SKM-1 (cell line): ENCODE results near the gene PCDH9.

ENCODE experiments used
- DNase-seq: peaks from one replicate; lab custom pipeline; 2025; ENCODE audit not compliant: unreplicated experiment; lab: John Stamatoyannopoulos, UW

Gene PCDH9

DNA sequence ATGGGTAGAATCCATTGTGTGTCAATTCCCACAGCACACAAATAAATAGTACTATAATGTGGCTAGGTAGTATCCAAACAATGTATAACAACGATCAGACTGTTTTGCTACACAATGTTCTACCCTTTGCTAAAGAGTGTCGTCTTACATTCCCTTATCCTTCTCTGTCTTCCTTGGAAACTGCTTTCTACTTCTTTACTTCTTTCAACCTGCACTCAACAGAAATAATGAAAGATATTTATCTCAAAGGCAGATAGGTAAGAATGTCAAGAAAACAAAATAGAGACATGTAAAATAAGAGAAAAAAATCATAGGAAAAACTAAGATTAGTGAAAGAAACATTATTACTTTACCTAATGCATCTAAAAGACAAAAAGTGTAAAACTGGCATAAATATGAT is 814.7 kb downstream of the PCDH9 start:
- no peak for DNase-seq

DNA sequence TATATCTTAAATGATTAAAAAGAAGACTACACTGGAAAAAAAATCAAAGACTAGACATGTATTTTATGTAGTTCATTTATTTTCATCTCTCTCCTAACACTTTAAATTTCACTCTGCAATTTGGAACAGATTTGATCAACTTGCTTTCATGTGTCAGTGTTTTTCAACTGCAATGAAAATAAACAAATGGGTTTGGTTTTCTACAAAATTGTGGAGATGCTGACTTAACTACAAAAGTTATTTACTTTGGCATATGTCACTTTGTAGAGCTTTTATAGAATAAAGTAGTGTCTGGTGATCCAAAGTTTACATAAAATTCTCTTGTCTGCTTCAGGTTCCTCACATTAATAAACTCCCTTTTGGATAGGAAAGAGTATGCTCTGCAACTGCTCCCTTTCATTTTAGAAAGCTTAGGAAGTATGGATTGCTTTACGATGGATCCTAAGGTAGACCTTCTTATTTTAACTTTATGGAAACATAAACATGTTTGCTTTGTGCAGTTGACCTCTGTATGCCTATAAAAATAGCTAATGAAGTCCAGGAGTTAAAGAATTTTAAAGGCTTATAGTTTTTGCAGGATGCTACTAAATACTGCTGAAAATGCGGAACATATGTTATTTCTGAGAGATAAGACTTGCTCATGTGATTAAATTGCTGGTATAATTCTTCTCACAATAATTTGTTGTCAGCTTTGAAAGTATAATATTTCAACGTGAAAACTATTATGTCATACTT is 815.9 kb downstream of the PCDH9 start:
- DNase-seq, result no peak

DNA sequence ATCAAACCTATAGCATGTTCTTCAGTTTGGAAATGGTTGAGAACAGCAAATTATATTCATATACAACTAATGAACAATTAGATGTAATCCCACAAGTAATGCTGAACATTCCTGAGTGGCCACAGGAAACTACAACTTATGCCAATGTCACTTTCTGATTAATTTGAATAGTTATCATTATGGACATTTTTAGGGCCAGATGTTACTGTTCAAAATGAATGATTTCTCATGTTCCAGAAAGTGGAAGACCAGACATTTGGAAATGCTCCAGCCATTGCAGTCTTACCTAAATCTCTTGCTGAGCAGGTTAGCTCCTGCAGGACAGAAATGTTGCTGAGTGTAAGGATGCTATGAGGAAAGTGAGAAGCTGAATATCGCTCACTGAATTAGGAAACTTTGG is 819.8 kb downstream of the PCDH9 start:
- DNase-seq, result no peak

DNA sequence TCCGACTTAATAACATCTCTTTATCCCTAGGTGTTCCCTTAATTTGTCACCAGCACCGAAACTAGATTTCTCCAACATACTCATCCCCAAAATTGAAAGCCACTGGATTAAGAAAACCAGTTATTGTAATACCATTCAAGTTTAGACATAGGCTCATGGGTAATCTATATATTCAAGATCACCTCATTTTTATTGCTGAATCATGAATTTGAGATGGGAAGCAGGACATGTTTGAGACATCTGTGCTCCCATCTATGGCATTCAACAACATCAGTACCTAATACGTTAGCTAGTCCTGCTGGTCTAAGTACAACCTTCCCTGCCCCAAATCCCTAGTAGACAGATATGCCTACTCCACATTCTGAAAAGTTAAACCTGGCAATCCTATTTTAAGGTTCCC is 820.6 kb downstream of the PCDH9 start:
- no peak for DNase-seq

DNA sequence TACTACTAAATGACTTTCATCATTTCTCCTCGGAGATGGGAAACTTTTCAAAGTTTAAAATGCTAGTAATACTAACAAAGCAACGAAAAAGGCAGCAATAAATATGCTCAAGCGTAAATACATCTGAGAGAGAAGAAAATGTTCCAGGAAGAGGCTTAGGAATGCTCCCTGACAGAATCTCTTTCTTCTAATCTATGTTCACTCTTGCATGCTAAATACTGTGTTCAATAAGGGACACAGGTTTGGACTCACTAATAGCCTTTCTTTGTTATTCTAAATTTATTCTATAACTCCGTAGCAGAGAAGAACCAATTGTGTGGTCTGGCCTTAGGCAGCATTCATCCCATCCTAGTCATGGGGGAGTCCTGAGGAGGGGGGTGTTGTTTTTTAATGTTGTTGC is 823.0 kb downstream of the PCDH9 start:
- DNase-seq, result no peak

DNA sequence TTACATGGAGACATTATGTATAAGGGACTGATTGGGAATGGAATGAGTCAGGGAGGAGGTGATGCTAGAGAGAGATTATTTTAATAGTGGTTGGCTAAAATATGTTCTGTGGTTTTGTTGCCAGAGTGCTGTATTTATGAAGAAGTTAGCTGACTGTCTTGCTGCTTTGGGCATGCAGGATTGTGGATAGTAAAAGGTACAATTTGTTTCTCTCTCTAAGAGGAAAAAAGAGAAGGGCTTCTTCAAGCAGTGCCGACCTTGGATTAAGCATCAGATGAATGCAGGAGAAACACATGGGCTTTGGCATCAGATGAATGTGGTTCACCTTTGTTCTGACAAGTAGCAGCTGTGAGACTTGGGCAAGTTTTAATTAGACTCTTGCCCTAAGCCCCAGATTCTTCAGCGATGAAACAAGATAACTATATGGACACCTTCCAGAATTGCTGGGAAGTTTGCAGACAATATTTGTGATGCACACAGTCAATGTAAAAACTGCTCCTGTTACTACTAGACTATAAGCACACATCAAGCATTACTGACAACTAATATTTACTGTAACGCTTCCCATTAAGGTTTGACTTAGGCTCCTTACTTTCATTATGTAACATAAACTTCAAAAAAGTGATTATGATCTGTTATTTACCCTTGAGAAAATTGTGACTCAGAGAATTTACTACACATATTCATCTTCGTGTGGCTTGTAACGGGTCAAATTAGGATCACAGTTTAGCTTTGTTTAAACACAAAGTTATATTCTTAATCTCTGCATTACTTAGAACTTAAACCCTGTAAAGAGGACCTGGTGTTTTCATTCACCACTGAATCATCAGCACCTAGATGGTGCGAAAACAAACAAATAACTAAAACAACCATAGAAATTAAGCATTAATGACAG is 824.0 kb downstream of the PCDH9 start:
- no peak for DNase-seq

DNA sequence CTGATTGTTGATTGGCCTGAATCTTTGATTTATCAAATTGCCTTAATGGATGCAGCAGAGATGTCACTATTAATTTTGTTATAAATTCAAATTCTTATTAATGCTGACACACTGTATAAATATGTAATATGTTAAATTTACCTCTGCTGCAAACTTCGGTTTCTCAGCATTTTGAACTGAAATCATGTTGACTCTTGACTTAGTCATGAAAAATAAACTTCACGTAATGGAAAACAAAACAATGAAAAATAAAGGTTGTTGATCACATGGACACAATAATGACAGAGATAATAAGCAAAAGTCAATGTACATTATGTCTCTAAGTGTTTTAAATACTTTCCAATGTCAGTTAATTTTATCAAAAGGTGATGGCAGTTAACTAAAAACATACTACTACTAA is 827.6 kb downstream of the PCDH9 start:
- DNase-seq, result no peak

DNA sequence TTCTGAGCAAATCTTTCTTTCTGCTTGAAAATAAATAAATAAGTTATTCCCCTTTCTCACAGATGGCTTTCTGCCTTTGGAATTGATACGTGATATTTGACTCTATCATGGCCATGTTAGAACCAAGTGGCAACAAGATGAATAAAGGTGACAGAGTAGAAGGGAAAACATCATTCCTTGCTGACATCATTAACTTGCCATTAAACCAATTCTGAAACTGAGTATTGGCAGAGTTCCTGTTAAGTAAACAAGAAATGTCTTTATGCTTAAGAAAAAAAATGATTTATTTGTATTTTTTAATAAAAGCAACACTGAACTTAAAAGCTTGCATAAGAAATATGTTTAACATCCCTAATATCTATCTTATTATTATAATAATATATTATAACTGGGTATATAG is 828.1 kb downstream of the PCDH9 start:
- no peak for DNase-seq

DNA sequence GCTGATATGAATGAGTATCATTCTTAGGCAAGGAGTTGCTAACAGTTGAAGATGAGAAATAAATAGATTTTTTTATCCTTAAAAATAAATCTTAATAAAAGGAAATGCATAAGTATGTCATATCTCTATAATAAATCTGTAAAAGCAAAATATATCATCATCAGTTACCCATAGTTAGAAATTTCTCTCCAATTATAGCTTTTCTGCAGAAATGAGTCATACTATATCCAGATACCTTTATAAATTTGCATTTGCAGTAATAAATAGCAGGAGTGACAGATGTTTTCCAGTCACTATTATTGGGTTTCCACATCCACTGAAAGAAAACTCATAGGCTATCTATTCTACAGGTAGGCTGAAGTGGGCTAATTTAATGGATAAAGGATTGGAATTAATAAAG is 829.8 kb downstream of the PCDH9 start:
- no peak for DNase-seq

DNA sequence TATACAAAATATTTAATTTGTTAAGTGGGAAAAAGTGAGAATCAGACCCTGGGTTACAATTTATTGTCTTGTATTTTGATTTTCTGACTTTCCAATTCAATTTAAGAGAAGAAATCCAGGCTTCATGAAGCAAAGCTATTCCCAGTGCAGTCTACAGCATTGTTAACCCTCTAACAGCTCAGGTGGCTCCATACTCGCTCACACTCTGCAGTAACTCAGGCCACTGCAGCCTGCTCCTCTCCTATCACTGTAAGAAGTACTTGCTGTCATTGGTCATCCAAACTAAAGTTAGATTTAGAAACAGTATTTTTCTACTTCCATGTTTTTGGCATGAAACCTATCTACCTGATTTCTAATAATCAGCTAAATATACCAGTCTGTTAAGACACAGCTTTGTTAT is 830.3 kb downstream of the PCDH9 start:
- no peak for DNase-seq

DNA sequence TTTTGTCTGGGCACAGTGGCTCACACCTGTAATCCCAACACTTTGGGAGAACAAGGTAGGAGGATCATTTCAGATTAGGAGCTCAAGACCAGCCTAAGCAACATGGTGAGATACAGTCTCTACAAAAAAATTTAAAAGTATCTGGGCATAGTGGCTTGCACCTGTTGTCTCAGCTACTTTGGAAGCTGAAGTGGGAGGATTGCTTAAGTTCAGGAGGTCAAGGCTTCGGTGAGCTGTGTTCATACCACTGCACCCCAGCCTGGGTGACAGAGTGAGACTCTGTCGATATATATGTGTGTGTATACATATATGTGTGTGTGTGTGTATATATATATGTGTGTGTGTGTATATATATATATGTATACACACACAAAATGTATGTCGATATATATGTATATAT is 833.0 kb downstream of the PCDH9 start:
- DNase-seq, result no peak

DNA sequence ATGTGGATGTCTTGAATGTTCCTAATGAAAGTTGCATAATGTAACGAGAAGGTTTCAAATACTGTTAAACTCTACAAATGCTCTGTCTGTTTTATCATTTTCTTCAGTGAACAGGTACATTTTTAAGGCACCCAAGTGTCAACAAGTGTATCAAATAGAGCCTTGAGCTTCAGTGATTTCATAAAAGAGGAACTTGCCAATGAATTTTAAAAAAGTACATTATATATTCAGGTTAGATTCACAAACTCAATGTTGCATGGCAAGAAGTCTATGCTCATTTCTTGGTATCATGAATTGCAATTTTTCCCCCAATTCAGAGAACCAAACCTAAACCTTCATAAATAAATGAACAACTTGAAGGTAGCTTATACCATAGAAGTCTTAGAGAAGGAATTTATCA is 838.8 kb downstream of the PCDH9 start:
- DNase-seq, result no peak

DNA sequence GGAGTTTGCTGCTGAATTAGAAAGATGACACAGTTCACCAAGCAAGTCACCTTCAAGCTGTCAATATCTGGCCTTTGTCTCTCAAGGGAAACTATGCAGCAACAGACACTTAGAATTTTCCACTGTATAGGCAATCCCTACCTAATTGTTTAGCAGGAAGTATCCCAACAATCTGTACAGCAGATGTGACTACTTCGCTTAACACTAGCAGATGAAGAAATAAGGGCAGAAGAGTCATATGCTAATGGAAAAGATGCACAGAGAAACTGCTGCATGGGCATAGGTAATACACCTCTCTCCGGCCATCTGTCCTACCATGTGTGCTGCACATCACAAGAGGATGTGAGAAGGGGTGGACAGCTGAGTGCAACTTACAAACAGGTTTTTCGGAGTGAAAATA is 851.2 kb downstream of the PCDH9 start:
- no peak for DNase-seq

DNA sequence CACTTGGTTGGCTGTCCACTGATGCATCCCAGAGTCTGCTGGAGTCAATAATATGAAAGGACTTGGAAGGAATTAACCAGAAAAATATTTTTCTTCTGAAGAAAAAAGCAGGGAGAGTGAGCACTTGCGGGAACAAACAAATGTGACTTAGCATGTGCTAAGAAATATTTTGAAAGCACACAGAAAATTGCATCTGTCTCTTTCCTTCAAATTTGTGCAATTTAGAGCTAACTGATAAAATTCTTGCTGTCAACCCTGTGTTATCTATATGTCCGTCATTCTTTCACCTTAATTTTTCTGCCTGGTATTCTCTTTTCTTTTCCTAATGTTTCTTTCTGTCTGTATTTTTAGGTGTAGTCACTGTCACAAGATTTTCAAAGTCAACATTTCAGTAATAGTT is 852.6 kb downstream of the PCDH9 start:
- DNase-seq, result no peak

DNA sequence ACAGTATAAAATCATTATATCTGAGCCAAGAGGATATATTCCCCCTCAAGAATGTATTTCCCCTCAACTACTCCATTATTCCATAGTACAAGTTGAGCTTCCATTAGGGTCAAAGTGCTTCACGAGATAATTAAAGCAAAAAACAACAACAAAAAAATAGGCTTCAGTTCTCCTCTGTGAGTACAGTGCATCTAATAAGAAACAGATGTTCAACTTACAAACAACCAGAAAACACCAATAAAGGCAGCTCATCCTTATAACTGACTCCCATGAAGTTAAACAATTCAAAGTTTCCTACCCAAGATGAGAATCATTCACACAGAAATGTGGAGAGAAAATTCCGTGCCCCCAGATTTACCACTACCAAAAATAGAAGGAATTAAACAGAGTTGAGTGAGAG is 854.4 kb downstream of the PCDH9 start:
- DNase-seq, result no peak

DNA sequence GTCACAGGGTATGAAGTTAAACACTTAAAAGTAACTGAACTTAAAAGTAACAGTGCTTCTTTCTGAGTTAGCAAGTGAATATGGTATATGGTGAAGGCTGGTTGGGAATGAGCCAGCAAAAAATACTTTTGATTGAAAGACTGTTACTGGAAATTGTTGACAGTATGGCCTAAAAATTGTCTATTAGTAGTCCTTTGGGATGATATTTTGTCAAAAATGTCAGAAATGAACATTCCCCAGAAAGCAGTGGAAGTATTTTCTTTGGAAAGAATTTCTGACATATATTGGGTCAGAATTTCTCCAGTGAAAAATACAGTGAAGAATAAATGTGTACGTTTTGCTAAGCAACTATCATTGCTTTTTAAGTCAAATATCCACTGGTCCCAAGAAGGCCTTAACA is 860.5 kb downstream of the PCDH9 start:
- no peak for DNase-seq

DNA sequence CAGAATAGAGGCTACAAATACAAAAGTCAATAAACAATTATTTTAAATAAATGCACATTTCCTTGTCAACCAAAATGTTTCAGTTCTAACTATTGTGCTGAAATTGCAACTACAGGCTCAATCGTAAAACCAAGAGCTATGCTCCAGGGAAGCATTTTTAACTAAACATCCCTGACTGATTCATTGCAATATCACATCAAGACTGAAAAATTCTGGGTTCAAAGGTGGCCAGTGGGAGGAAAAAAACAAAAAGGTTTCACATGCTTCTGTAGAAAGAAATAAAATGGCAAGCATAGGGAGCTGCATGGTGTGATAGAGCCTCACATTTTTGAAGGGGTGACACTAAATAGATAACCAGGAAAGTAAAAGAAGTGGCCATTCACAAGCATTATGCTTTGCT is 862.8 kb downstream of the PCDH9 start:
- DNase-seq, result no peak

DNA sequence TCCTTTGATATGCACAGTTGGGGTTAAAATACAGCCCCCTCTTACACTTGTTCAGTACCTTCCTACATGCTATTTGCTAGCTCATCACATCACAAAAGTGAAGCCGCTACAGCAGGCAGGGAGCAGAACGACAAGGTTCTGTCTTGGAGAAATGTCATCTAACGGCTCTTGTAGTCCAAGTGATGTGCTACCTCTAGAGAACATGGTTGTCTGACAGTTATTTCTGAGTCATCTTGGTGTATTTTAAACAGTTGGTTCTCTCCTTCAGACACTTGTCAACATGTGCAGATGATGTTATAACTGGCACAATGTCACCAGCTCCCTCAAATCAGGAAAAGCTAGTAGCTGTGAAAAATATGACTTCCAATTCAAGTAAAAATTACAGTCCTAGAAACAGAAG is 865.0 kb downstream of the PCDH9 start:
- no peak for DNase-seq

DNA sequence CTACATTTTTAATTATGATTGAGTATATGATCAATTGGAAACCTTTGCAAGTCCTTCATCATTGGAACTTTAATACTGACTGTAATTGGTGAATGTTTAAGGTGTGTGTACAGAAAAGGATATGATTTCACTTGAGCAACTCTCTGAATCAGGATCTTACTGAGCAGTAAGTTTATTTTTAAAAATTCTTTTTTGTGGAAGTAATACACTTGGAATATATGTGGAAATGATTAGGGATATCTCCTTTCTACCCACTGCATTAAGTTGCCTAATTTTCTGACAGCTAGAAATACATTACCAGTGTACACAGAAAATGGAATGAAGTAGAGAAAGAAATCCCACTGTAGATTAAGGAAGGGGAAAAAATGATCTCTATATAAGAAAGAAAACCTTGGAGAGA is 865.8 kb downstream of the PCDH9 start:
- no peak for DNase-seq

DNA sequence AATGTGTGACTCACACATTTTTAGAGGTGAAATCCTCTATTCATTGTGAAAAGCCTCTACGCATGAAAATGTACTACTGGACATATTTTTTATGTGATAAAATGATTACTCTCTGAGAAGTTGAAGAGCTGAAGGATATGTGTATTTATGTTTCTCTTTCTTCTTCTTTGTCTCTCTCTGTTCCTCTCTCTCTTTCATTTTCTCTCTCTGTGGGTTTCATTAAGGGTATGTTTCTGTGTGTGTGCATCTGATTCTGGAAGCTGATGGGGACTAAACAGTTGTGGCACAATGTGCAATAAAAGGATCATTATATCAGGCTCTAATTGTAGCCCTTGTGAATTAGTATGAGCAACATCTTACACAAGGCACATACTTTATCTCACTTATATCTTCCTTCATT is 867.7 kb downstream of the PCDH9 start:
- no peak for DNase-seq

DNA sequence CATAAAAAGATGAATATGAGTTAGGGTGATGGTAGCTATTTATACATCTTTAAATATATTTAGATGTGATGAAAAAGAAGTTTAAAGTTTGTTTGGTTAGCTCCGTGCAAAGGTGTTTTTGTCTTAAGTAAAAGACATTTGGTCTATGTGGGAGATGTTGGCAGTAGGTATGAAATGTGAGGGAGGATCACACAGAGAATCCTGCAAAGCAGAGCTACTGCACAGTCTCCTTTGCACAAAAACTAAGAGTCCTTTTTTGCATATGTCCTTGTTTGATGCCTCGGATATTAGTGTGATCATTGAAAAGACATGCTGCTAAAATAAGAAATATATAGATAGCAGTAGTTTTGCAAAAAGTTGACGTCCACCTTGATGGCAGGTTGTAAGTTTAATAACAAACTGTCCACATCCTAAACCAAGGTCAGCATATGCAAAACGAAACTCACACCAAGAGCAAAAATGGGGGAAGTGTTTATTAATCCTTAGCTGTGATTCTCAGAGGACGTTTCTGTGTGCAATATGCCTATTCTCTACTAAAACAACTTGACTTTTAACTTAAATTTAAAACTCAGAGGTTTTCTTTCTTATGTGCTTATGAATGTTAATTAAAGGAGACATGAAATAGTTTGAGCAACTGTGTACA is 870.1 kb downstream of the PCDH9 start:
- no peak for DNase-seq

DNA sequence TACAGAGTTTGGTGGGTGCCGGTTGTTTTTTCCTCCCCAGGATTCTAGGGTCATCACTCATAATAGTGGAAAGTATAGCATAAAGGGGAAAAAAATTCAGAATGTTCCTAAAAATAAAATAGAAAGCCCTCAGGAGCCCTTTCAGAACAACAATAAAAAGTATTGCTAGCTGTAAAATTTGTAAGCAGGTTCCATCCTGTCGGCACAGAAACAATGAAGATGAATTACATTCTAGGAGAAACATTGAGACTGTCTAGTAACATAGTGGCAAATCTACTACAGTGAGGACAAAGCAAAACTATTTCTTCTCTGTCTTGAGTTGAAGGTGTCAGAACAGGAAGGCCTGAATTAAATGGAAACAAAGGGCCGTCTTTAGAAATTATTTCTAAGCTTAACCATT is 870.7 kb downstream of the PCDH9 start:
- DNase-seq, result no peak
